Activated naive CD8-positive, alpha-beta T cell treated with anti-CD3 and anti-CD28 coated beads, Interleukin-2, amount 50 U/mL, for 24 hours (primary cell): ENCODE data around the gene LRRC15.

Experiments used
- ATAC-seq: fragments of 150-1000 bp; cut with Tn5 transposase; one replicate; pipeline ENCODE4 v1.10.0; 2021
- DNase-seq: peaks from one replicate; pipeline ENCODE4 v3.0.0; 2021
- H3K27ac Mint-ChIP-seq: one replicate; pipeline ENCODE4 v1.8.0; 2021; ENCODE audit warnings: mild to moderate bottlenecking, mixed read lengths
- H3K27me3 Mint-ChIP-seq: one replicate; pipeline ENCODE4 v1.8.0; 2021; ENCODE audit warnings: mixed read lengths
- H3K36me3 Mint-ChIP-seq: one replicate; pipeline ENCODE4 v1.8.0; 2021; ENCODE audit warnings: low read depth, mixed read lengths
- H3K4me1 Mint-ChIP-seq: one replicate; pipeline ENCODE4 v1.8.0; 2021; ENCODE audit warnings: mixed read lengths
- H3K4me3 Mint-ChIP-seq: one replicate; pipeline ENCODE4 v1.8.0; 2021; ENCODE audit warnings: mild to moderate bottlenecking, moderate library complexity, mixed read lengths
- H3K9me3 Mint-ChIP-seq: one replicate; pipeline ENCODE4 v1.8.0; 2021; ENCODE audit warnings: mixed read lengths

Gene LRRC15

GRCh38 chr3:194339840-194340239 is 29.7 kb downstream of the LRRC15 start:
- Mint-ChIP-seq H3K4me1 (peaks cover 1% of the 10 kb centered on the region), H3K27me3 (peaks cover 19% of the 10 kb centered on the region), H3K36me3 (no peaks in the 10 kb centered on the region), H3K9me3 (no peaks in the 10 kb centered on the region), H3K27ac (no peak overlapping the region), H3K4me3 (no peak overlapping the region)
- ATAC-seq = no peak
- DNase-seq = no peak

- DNase-seq = no peak
- Mint-ChIP-seq H3K4me3 (no peak overlapping the region), H3K27ac (no peak overlapping the region), H3K27me3 (peaks cover 19% of the 10 kb centered on the region), H3K4me1 (peaks cover 1% of the 10 kb centered on the region), H3K9me3 (no peaks in the 10 kb centered on the region), H3K36me3 (no peaks in the 10 kb centered on the region)
- ATAC-seq = no peak
These were observed 30.2 kb downstream of the LRRC15 start for GRCh38 chr3:194339356-194339755.

DNA sequence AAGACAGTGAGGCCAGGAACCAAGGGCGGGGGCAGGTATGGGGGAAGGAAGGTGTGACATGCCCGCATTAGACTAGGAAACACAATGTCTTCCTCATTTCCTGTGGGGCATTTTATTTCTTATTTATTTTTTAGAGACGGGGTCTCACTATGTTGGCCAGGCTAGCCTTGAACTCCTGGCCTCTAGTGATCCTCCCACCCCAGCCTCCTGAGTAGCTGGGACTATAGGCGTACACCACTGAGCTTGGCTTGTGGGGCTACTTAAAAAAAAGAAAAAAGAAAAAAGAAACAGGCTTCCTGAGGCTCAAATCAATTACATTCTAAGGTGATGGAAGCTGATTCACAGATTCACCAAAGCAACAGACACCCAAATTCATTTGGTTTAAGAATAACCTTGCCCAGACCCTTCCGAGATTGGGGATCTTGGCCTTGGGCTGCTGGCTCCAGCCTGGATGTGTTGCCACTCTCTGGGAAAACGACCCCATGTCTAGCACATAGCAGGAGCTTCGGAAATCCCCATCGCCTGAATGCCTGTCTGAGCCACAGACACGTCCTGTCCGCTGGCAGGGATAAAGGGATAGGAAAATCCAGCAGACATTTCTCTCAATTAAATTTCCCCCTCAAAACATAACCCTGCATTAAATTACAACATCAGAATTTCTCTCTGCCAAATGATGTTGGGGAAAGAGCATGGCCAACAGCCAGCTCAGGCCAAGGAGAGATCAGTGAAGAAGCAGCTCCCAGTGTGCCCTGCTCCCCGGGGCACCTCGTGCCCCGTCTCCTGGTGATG is 31.4 kb downstream of the LRRC15 start:
- DNase-seq (no peak), ATAC-seq (no peak)
- Mint-ChIP-seq H3K9me3 (no peaks in the 10 kb centered on the region), H3K27me3 (peaks cover 22% of the 10 kb centered on the region), H3K36me3 (no peaks in the 10 kb centered on the region), H3K4me1 (peaks cover 2% of the 10 kb centered on the region), H3K27ac (no peak overlapping the region), H3K4me3 (no peak overlapping the region)

DNA sequence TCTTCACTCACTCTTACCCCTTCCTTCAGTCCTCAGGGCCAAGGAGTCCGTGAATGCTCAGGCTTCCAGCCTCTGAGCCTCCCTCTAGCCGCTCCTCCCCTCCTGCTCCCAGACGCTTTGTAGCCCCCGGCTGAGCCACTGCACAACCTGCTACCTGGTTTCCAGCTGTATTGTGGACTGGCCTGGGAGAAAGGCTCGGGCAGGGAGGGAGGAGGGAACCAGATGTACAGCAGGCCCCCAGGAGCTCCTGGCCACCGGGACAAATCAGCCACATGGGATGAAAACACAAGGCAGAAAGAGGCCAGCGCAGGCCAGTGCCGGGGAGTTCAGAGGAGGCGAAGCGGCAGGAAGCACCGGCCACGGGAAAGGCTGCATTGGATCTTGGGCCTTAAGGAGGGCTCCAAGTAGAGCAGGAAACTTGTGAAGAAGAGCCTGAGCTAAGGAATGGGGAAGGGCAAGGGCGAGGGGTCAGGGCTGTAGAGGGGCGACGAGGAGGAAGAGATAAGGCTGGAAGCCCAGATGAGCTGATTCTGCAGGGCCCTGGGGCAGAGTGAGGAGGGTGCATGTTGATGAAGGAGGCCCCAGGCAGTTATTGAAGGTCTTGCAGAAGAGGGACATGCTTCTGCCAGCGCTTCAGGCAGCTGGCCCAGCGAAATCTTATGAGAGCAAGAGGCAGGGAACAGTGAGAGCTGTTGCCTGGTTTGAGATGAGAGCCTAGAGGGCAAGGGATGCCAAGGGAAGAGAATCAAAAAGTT is 32.8 kb downstream of the LRRC15 start:
- Mint-ChIP-seq H3K9me3 (no peaks in the 10 kb centered on the region), H3K4me3 (no peak overlapping the region), H3K27me3 (peaks cover 28% of the 10 kb centered on the region), H3K4me1 (peaks cover 4% of the 10 kb centered on the region), H3K27ac (no peak overlapping the region), H3K36me3 (peaks cover under 1% of the 10 kb centered on the region)
- DNase-seq = no peak
- ATAC-seq = no peak

DNA sequence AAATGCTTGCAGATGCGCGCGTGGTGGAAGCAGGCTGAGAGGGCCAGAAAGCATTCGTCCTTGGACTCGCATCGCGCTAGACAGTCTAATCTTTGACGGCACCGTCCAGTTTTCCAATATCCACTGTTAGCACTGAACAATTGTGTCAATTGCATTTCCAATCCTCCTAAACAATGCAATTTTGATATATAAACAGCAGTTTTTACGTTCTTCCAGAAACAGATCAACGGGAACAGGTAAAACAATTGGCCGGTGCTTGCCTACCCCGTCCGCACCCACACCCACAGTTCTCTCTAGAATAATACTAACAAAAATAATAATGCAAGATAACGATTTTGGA is 35.6 kb downstream of the LRRC15 start:
- ATAC-seq = no peak
- Mint-ChIP-seq H3K27ac (no peak overlapping the region), H3K4me3 (peak overlapping the region; percentile 65), H3K4me1 (peaks cover 4% of the 10 kb centered on the region), H3K9me3 (no peaks in the 10 kb centered on the region), H3K27me3 (peaks cover 37% of the 10 kb centered on the region), H3K36me3 (peaks cover 2% of the 10 kb centered on the region)
- no peak for DNase-seq

DNA sequence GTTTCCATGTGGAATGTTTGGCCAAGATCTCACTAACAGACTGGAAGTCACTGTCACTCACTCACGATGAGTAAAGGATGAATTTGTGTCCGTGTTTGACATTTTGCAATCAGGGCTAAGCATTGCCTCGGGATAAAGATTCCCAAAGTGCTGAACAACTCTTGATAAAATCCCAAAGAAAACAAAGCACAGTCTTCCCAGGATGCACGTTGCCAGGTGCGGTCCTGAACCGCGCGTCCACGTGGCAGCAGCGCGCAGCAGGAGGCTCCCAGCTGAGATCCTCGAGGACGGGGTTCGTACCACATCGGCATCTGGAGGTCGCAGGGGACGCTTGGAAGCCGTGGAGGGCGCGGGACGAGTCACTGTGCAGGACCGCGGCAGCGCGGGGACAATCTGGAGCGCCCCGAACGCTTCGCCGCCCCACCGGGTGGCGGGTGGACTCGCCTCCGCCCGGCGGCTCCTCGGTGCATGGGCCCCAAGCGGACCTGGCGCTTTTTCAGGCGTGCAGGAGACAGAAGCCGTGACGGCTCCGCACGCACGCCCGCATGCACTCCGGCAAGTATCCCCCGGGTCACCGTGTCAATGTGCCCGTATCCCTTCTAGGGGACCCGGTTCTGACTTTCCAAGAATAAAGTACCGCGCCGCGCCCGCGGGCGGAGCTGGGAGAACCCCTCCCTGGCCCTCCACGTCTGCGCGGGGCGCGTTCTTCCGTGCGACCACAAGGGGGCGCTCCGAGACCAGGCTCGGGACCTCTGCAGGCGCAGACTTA is 36.1 kb downstream of the LRRC15 start:
- peaks cover 4% of the 10 kb centered on the region for H3K4me1 Mint-ChIP-seq
- peaks cover 2% of the 10 kb centered on the region for H3K36me3 Mint-ChIP-seq
- no peaks in the 10 kb centered on the region for H3K9me3 Mint-ChIP-seq
- peak; percentile 92 for DNase-seq
- peaks cover 37% of the 10 kb centered on the region for H3K27me3 Mint-ChIP-seq
- no peak overlapping the region for H3K27ac Mint-ChIP-seq
- H3K4me3 Mint-ChIP-seq = peak overlapping the region; percentile 65
- peak; percentile 92 for ATAC-seq

- DNase-seq = no peak
- Mint-ChIP-seq H3K27me3 (peaks cover 37% of the 10 kb centered on the region), H3K36me3 (peaks cover 2% of the 10 kb centered on the region), H3K4me3 (peak overlapping the region; percentile 28), H3K4me1 (peaks cover 4% of the 10 kb centered on the region), H3K27ac (no peak overlapping the region), H3K9me3 (no peaks in the 10 kb centered on the region)
- ATAC-seq = no peak
These were observed 36.7 kb downstream of the LRRC15 start for GRCh38 chr3:194332858-194333211.

- no peaks in the 10 kb centered on the region for H3K9me3 Mint-ChIP-seq
- ATAC-seq = no peak
- H3K4me1 Mint-ChIP-seq = peaks cover 4% of the 10 kb centered on the region
- DNase-seq = no peak
- no peak overlapping the region for H3K4me3 Mint-ChIP-seq
- no peak overlapping the region for H3K27ac Mint-ChIP-seq
- peaks cover 2% of the 10 kb centered on the region for H3K36me3 Mint-ChIP-seq
- H3K27me3 Mint-ChIP-seq = peaks cover 29% of the 10 kb centered on the region
These were observed 39.0 kb downstream of the LRRC15 start for GRCh38 chr3:194330579-194330978.

DNA sequence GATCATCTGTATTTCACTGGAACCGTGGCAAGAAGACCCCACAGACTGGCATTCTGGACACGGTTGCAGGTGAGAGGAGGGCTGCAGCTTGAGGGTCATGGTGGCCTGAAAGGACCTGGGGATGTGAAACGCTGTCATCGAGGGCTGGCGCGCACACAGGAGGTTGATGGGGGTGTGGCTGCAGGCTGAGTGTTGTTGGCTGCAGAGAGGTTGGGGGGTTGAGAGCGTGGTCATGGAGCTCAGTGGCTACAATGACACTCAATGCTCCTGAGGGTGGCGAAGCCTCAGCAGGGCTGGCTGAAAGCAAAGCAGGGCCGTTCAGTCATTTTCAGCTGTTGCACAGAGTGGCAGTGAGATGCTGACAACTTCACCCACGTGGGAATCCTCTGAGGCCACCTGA is 39.4 kb downstream of the LRRC15 start:
- no peak for DNase-seq
- Mint-ChIP-seq H3K4me1 (peaks cover 4% of the 10 kb centered on the region), H3K27me3 (peaks cover 29% of the 10 kb centered on the region), H3K4me3 (no peak overlapping the region), H3K36me3 (peaks cover 2% of the 10 kb centered on the region), H3K9me3 (no peaks in the 10 kb centered on the region), H3K27ac (no peak overlapping the region)
- no peak for ATAC-seq

- Mint-ChIP-seq H3K27me3 (peaks cover 29% of the 10 kb centered on the region), H3K4me1 (peaks cover 4% of the 10 kb centered on the region), H3K36me3 (peaks cover 2% of the 10 kb centered on the region), H3K27ac (no peak overlapping the region), H3K4me3 (no peak overlapping the region), H3K9me3 (no peaks in the 10 kb centered on the region)
- ATAC-seq = no peak
- DNase-seq = no peak
These were observed 40.0 kb downstream of the LRRC15 start for GRCh38 chr3:194329583-194329965.

DNA sequence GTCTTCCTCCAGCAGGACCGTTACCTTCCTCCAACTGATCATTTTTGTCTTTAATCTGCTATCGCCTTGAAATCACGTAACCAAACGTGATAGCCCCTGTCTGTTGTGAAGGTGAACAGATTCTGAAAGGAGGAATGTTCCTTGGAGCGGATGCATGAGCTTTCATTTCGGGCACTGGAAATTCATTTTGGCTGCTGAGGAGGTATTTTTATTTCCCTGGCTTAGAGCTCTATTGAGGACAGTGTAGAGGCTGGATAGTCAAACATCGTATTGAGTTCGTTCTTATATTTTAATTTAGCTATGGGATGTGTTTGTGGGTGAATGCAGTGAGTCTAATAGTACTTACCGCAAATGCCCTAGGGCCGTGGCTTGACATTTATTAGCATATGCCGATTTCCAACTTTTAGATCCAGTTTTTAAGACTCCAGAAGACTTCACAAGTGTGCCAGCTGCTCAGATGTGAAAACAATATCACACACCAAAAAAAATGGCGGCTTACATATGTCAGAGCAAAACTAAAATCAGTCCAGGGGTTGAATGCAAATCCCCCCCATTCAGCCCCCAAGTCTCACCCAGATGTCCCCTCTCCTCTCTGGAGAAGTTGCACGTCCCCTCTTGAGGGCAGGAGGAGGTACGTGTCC is 40.5 kb downstream of the LRRC15 start:
- H3K27ac Mint-ChIP-seq = no peak overlapping the region
- H3K27me3 Mint-ChIP-seq = peaks cover 29% of the 10 kb centered on the region
- no peak for ATAC-seq
- no peaks in the 10 kb centered on the region for H3K9me3 Mint-ChIP-seq
- peaks cover 2% of the 10 kb centered on the region for H3K36me3 Mint-ChIP-seq
- H3K4me1 Mint-ChIP-seq = peaks cover 4% of the 10 kb centered on the region
- no peak overlapping the region for H3K4me3 Mint-ChIP-seq
- DNase-seq = no peak

DNA sequence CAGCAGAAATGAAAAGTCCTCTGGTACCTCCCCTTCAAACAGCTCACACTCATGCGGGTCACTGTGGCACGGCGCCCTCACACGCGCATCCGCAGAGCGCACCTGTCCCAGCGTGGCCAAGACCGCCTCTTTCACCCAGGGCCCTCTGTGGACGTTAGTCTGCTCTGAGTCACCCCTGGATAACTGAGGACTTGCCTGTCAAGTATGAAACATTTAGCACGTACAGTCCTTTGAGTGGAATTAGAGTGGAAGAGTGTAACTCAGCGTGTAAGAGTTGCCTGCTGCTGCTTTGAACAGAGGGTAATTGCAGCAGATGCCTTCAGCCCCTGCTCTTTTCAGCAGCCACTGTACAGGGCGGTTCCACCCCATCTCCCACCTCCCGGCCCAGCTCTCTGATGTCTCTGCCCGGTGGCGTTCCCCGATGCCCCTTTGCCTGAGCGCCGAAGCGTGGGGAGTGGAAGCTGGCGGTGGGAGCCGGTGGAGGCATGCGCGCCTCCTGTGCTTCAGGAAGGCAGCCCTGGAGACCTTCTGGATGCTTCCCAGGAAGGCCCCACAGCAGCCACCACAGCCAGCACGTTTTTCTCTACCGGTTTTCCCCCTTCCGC is 41.4 kb downstream of the LRRC15 start:
- peaks cover 25% of the 10 kb centered on the region for H3K27me3 Mint-ChIP-seq
- ATAC-seq (peak; percentile 25), DNase-seq (no peak)
- no peak overlapping the region for H3K4me3 Mint-ChIP-seq
- no peaks in the 10 kb centered on the region for H3K9me3 Mint-ChIP-seq
- peaks cover 2% of the 10 kb centered on the region for H3K36me3 Mint-ChIP-seq
- no peak overlapping the region for H3K27ac Mint-ChIP-seq
- H3K4me1 Mint-ChIP-seq = peaks cover 3% of the 10 kb centered on the region

DNA sequence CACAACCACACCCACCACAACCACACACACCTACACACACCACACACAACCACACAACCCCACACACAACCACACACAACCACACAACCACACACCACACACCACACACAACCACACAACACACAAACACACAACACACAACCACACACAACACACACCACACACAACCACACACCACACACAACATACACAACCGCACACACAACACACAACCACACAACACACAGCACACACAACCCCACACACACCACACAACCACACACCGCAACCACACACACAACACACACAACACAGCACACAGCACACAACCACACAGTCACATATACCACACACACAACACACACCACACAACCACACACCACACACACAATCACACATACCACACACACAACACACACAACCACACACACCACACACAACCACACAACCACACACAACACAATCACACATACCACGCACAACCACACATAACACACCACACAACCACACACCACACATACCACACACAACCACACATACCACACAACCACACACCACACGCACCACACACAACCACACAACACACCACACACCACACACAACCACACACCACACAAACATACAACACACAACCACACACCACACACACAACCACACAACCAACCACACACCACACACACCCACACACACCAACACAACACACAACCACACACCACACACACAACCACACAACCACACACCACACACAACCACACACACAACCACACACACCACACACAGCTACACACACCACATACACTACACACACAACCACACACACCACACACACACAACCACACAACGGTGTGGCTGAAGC is 42.1 kb downstream of the LRRC15 start:
- H3K27me3 Mint-ChIP-seq = peaks cover 24% of the 10 kb centered on the region
- no peak overlapping the region for H3K4me3 Mint-ChIP-seq
- DNase-seq (no peak), ATAC-seq (no peak)
- H3K9me3 Mint-ChIP-seq = no peaks in the 10 kb centered on the region
- no peak overlapping the region for H3K27ac Mint-ChIP-seq
- H3K36me3 Mint-ChIP-seq = peaks cover 2% of the 10 kb centered on the region
- peaks cover 6% of the 10 kb centered on the region for H3K4me1 Mint-ChIP-seq

DNA sequence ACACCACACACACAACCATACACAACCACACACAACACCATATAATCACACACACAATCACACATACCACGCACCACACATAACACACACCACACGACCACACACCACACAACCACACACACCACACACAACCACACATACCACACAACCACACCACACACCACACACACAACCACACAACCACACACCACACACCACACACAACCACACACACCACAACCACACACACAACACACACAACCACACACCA is 42.6 kb downstream of the LRRC15 start:
- H3K36me3 Mint-ChIP-seq = peaks cover 2% of the 10 kb centered on the region
- H3K27me3 Mint-ChIP-seq = peaks cover 21% of the 10 kb centered on the region
- peaks cover 6% of the 10 kb centered on the region for H3K4me1 Mint-ChIP-seq
- no peak overlapping the region for H3K27ac Mint-ChIP-seq
- DNase-seq (no peak), ATAC-seq (no peak)
- H3K4me3 Mint-ChIP-seq = no peak overlapping the region
- no peaks in the 10 kb centered on the region for H3K9me3 Mint-ChIP-seq
